ENCODE data around the gene LIPC. TPM values are rescaled to one million over a fixed set of nuclear protein-coding genes. Genes with fewer than 3 reads are reported as not detected.

Gene LIPC
- total RNA-seq, 1 donor from 2014 or later: not detected

GRCh38 chr15:58460872-58461271 lies 29.1 kb downstream of the LIPC start:
- peaks cover 25% of the 10 kb centered on the region for H3K4me1 ChIP-seq
- TF ChIP-seq CTCF (IDR thresholded peaks at IDR 0.05) (no peak), POLR2A (IDR thresholded peaks at IDR 0.05) (no peak), POLR2AphosphoS5 (IDR thresholded peaks at IDR 0.05; ENCODE audit: insufficient read depth in 1 of 2, low read depth in 1 of 2) (no peak)
- H3K27ac ChIP-seq: no peak overlapping the region
- H3K27me3 ChIP-seq: no peaks in the 10 kb centered on the region
- no peak overlapping the region for H3K4me3 ChIP-seq
- intact Hi-C loops (cut with DNase I): no loop called here
- no peaks in the 10 kb centered on the region for H3K9me3 ChIP-seq
- DNase-seq (ENCODE audit: extremely low spot score in 2 of 2): no peak
- no peaks in the 10 kb centered on the region for H3K36me3 ChIP-seq

- Histone ChIP-seq H3K4me1 (peaks cover 25% of the 10 kb centered on the region), H3K4me3 (no peak overlapping the region), H3K9me3 (no peaks in the 10 kb centered on the region), H3K27ac (no peak overlapping the region), H3K36me3 (no peaks in the 10 kb centered on the region), H3K27me3 (no peaks in the 10 kb centered on the region)
- intact Hi-C loops (cut with DNase I): no loop called here
- TF ChIP-seq POLR2AphosphoS5 (IDR thresholded peaks at IDR 0.05; ENCODE audit: insufficient read depth in 1 of 2, low read depth in 1 of 2) (no peak), POLR2A (IDR thresholded peaks at IDR 0.05) (no peak), CTCF (IDR thresholded peaks at IDR 0.05) (no peak)
- no peak for DNase-seq (ENCODE audit: extremely low spot score in 2 of 2)
These were observed 30.8 kb downstream of the LIPC start for GRCh38 chr15:58462547-58462946.

GRCh38 chr15:58462973-58463663 lies 31.3 kb downstream of the LIPC start:
- Histone ChIP-seq H3K27me3 (no peaks in the 10 kb centered on the region), H3K27ac (no peak overlapping the region), H3K4me1 (peaks cover 20% of the 10 kb centered on the region), H3K9me3 (no peaks in the 10 kb centered on the region), H3K4me3 (no peak overlapping the region), H3K36me3 (no peaks in the 10 kb centered on the region)
- no peak for TF ChIP-seq POLR2A (IDR thresholded peaks at IDR 0.05)
- TF ChIP-seq POLR2AphosphoS5 (IDR thresholded peaks at IDR 0.05; ENCODE audit: insufficient read depth in 1 of 2, low read depth in 1 of 2): no peak
- TF ChIP-seq CTCF (IDR thresholded peaks at IDR 0.05): no peak
- intact Hi-C loops (cut with DNase I): no loop called here
- DNase-seq (ENCODE audit: extremely low spot score in 2 of 2): no peak

- H3K36me3 ChIP-seq: no peaks in the 10 kb centered on the region
- DNase-seq (ENCODE audit: extremely low spot score in 2 of 2): no peak
These were observed 32.2 kb downstream of the LIPC start for GRCh38 chr15:58463815-58464650.

More at GRCh38 chr15:58463815-58464650, 32.2 kb downstream of the LIPC start:
- Histone ChIP-seq H3K4me1 (peaks cover 16% of the 10 kb centered on the region), H3K9me3 (no peaks in the 10 kb centered on the region), H3K27ac (no peak overlapping the region), H3K27me3 (no peaks in the 10 kb centered on the region), H3K4me3 (no peak overlapping the region)
- intact Hi-C loops (cut with DNase I): no loop called here
- no peak for TF ChIP-seq POLR2AphosphoS5 (IDR thresholded peaks at IDR 0.05; ENCODE audit: insufficient read depth in 1 of 2, low read depth in 1 of 2)
- TF ChIP-seq POLR2A (IDR thresholded peaks at IDR 0.05): no peak
- TF ChIP-seq CTCF (IDR thresholded peaks at IDR 0.05): no peak
